ENCODE results near the gene CACNA1D.

- TF ChIP-seq CEBPB (IDR thresholded peaks at IDR 0.05; ENCODE audit: low read depth) (no peak), EZH2phosphoT487 (IDR thresholded peaks at IDR 0.05; ENCODE audit: borderline replicate concordance) (no peak), EZH2 (IDR thresholded peaks at IDR 0.05) (no peak), SIN3A (IDR thresholded peaks at IDR 0.05; ENCODE audit: low read depth) (no peak)
- TF ChIP-seq, protein P1, sequence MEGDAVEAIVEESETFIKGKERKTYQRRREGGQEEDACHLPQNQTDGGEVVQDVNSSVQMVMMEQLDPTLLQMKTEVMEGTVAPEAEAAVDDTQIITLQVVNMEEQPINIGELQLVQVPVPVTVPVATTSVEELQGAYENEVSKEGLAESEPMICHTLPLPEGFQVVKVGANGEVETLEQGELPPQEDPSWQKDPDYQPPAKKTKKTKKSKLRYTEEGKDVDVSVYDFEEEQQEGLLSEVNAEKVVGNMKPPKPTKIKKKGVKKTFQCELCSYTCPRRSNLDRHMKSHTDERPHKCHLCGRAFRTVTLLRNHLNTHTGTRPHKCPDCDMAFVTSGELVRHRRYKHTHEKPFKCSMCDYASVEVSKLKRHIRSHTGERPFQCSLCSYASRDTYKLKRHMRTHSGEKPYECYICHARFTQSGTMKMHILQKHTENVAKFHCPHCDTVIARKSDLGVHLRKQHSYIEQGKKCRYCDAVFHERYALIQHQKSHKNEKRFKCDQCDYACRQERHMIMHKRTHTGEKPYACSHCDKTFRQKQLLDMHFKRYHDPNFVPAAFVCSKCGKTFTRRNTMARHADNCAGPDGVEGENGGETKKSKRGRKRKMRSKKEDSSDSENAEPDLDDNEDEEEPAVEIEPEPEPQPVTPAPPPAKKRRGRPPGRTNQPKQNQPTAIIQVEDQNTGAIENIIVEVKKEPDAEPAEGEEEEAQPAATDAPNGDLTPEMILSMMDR (IDR thresholded peaks at IDR 0.05 in 2 of 3, conservative IDR thresholded peaks at IDR 0.05 in 1 of 3; ENCODE audit: borderline replicate concordance in 1 of 3, insufficient read depth in 1 of 3, low read depth in 2 of 3, low read length in 2 of 3), result no peak
Measured at GRCh38 chr3:53768478-53769459, 274.4 kb downstream of the CACNA1D start.

Data from HCT116 (cell line).